ENCODE data around the gene CD151.

- TF ChIP-seq CTCF (IDR thresholded peaks at IDR 0.05) (no peak), POLR2A (IDR thresholded peaks at IDR 0.05) (no peak)
These were observed 22.0 kb downstream of the CD151 start for GRCh38 chr11:854601-855329.

Data from esophagus squamous epithelium (tissue), 4 donors.